Ovary (tissue), 3 donors: ENCODE measurements around the gene CNIH2.

Source experiments
- EP300 ChIP-seq: sonication (generic); formaldehyde crosslinking; IDR thresholded peaks from one replicate; pipeline ENCODE4 v1.6.1; 2017; ENCODE audit warnings: antibody characterized with exemption
- TF ChIP-seq, protein P1 (sequence below), 3 donors: fragments of 450-650 bp in 2 of 3; fragments of 200-600 bp in 1 of 3; IDR thresholded peaks; one replicate each; pipeline versions ENCODE4 v1.5.1 to v1.8.0; 2016 to 2022; ENCODE audit warnings: antibody characterized with exemption in 3 of 3, mild to moderate bottlenecking in 1 of 3
- donor health status: DM: no; HTN: no; CAD: no.

DNA sequence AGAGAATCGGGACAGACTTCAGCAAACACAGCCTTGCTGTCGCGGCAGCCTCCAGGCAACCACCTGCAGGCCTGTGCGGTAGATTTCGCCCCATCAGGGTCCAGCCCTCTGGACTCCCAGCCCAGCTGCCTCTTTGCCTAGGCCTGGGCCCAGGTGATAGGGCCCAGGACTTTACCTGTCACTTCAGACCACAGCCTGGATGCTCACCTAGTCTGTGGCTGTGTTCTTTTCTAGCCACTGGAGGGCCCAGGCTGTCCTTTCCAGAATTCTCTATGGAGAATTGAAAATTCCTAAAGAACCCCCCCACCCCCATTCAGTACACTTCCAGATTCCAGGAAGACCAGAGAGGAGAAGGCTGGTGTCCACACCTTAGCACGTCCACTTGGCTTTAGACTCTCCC is 40.1 kb upstream of the CNIH2 start:
- TF ChIP-seq, protein P1, sequence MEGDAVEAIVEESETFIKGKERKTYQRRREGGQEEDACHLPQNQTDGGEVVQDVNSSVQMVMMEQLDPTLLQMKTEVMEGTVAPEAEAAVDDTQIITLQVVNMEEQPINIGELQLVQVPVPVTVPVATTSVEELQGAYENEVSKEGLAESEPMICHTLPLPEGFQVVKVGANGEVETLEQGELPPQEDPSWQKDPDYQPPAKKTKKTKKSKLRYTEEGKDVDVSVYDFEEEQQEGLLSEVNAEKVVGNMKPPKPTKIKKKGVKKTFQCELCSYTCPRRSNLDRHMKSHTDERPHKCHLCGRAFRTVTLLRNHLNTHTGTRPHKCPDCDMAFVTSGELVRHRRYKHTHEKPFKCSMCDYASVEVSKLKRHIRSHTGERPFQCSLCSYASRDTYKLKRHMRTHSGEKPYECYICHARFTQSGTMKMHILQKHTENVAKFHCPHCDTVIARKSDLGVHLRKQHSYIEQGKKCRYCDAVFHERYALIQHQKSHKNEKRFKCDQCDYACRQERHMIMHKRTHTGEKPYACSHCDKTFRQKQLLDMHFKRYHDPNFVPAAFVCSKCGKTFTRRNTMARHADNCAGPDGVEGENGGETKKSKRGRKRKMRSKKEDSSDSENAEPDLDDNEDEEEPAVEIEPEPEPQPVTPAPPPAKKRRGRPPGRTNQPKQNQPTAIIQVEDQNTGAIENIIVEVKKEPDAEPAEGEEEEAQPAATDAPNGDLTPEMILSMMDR (IDR thresholded peaks at IDR 0.05), result no peak
- no peak for TF ChIP-seq EP300
